Kidney (tissue), 14 donors: ENCODE data around the gene CMAS. TPM values are rescaled to one million over a fixed set of nuclear protein-coding genes. Genes with fewer than 3 reads are reported as not detected.
"Not testable (repeated sequence)": the region's sequence is repeated elsewhere in the genome, so short reads cannot be mapped to it uniquely, and the experiment has no call there.

ENCODE experiments used
- DNase-seq, 5 donors: peaks; one replicate each; pipeline ENCODE4 v3.0.0-alpha.2; 2013 to 2020
- FAIRE-seq: peaks from 2 replicates; lab custom pipeline; 2012; peaks lifted over from hg19 to GRCh38; lab: Jason Lieb, UNC
- H3K27ac ChIP-seq, 2 donors: one replicate each; pipeline ENCODE4 v1.7.0; 2013; ENCODE audit warnings: low read depth in 2 of 2, low read length in 2 of 2, inconsistent platforms in 1 of 2
- H3K27me3 ChIP-seq: one replicate; pipeline ENCODE4 v1.7.1; 2013; ENCODE audit warnings: low read length, inconsistent platforms; ENCODE audit not compliant: control insufficient read depth, insufficient read depth
- H3K36me3 ChIP-seq, 3 donors: one replicate each; pipeline versions ENCODE4 v1.7.0 to v1.7.1; 2013; ENCODE audit warnings: low read length in 3 of 3, control low read depth in 1 of 3, inconsistent platforms in 1 of 3; ENCODE audit not compliant: insufficient read depth in 3 of 3, control insufficient read depth in 2 of 3
- H3K4me1 ChIP-seq, 3 donors: one replicate each; pipeline versions ENCODE4 v1.7.0 to v1.7.1; 2013; ENCODE audit warnings: low read length in 3 of 3, inconsistent platforms in 1 of 3, low read depth in 1 of 3; ENCODE audit not compliant: control insufficient read depth in 2 of 3, insufficient read depth in 2 of 3
- H3K4me3 ChIP-seq, 3 donors: one replicate each; pipeline versions ENCODE4 v1.7.0 to v1.8.1; 2013; ENCODE audit warnings: low read length in 3 of 3, control low read depth in 1 of 3, inconsistent platforms in 1 of 3
- H3K9ac ChIP-seq, 3 donors: one replicate each; pipeline versions ENCODE4 v1.7.0 to v1.7.1; 2013; ENCODE audit warnings: low read length in 3 of 3, control low read depth in 1 of 3, inconsistent platforms in 1 of 3
- H3K9me3 ChIP-seq, 3 donors: one replicate each; pipeline versions ENCODE4 v1.7.0 to v1.7.1; 2013; ENCODE audit warnings: low read length in 3 of 3, control low read depth in 1 of 3, inconsistent platforms in 1 of 3; ENCODE audit not compliant: control insufficient read depth in 2 of 3, insufficient read depth in 1 of 3
- intact Hi-C: fragments of 100-400 bp; cut with DNase I; formaldehyde crosslinking; loops from one replicate; pipeline ENCODE4 v1.11.1; 2022
- polyA plus RNA-seq: library from polyadenylated mRNA; stranded (reverse); fragments of 350-450 nt; fragmentation: Illumina TruSeq; extraction: RNeasy Lipid Tissue Mini Kit (QIAGEN cat#74804); gene quantifications from one replicate; pipeline ENCODE4 v1.2.3, GENCODE V29; 2014; ENCODE audit warnings: low read depth, low replicate concordance; ENCODE audit not compliant: insufficient read depth
- total RNA-seq: library from RNA; stranded (reverse); fragmentation: NEBNext Ultra II Directional; extraction: Animal tissue kit (Norgen Biotek cat#: 25700); gene quantifications from one replicate; pipeline ENCODE4 v1.2.1, GENCODE V29; 2021
- TF ChIP-seq, protein P1 (sequence below): IDR thresholded peaks from 3 replicates; pipeline ENCODE4 v1.5.1; 2012; ENCODE audit warnings: mild to moderate bottlenecking, moderate library complexity, borderline replicate concordance; ENCODE audit not compliant: insufficient read depth; ENCODE audit errors: extremely low read depth
- donor health status: control.
- donor health status: control.
- donor health status: control.
- donor health status: control.
- donor health status: control.
- donor health status: DM: yes; HTN: yes; CAD: no.
- donor health status: Normal renal cell carcinoma (clear cell type).

The CMAS gene
- total and polyA plus RNA-seq, 2 donors from 2014 or later = 29.2 to 45.2 TPM

DNA sequence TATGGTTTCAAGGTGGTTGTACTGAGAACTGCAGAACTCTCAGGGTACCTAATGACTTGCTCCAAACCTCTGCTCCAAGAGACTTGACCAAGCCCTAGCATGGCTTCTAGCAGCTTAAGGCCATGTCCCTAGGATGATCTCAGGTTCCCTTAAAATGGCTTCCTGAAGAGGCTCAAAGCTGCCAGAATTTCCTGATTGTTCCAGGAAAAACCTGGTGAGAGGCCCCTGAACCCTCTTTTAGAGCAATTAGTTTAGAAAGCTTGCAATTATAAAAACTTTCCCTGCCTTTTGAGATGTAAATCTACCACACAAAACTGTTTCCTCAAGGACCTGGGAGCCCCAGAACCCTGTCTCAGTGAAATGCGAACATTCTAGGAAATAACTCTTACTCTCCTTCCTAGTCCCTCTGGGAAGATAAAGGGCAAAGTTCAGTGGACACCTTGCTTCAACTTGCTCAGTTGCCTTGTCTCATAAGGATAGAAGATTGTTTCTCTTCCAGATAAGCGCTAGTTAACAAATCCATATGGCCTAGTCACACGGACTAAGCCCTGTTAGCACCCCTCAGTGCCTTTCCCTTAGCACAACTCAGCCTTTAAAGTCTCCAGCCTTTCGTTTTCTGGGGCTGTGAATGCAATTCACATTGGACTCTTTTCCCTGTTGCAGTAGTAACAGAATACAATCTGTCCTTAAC, 2.5 kb downstream of the CMAS start:
- no peak overlapping the region for H3K9ac ChIP-seq
- no peak overlapping the region for H3K4me3 ChIP-seq
- FAIRE-seq (no peak), DNase-seq (peak in 1 of 5 donors; percentile 29)
- no peak overlapping the region for H3K27ac ChIP-seq
- H3K27me3 ChIP-seq = no peaks in the 10 kb centered on the region
- TF ChIP-seq, protein P1, sequence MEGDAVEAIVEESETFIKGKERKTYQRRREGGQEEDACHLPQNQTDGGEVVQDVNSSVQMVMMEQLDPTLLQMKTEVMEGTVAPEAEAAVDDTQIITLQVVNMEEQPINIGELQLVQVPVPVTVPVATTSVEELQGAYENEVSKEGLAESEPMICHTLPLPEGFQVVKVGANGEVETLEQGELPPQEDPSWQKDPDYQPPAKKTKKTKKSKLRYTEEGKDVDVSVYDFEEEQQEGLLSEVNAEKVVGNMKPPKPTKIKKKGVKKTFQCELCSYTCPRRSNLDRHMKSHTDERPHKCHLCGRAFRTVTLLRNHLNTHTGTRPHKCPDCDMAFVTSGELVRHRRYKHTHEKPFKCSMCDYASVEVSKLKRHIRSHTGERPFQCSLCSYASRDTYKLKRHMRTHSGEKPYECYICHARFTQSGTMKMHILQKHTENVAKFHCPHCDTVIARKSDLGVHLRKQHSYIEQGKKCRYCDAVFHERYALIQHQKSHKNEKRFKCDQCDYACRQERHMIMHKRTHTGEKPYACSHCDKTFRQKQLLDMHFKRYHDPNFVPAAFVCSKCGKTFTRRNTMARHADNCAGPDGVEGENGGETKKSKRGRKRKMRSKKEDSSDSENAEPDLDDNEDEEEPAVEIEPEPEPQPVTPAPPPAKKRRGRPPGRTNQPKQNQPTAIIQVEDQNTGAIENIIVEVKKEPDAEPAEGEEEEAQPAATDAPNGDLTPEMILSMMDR = no peak
- no peaks in the 10 kb centered on the region for H3K9me3 ChIP-seq
- intact Hi-C loops = no loop called here
- H3K36me3 ChIP-seq = no peaks in the 10 kb centered on the region
- H3K4me1 ChIP-seq = peaks cover 0 to 8% (median 2%) of the 10 kb centered on the region in 3 donors

GRCh38 chr12:22050078-22050477, 4.1 kb downstream of the CMAS start:
- no peak overlapping the region for H3K27ac ChIP-seq
- FAIRE-seq = no peak

DNA sequence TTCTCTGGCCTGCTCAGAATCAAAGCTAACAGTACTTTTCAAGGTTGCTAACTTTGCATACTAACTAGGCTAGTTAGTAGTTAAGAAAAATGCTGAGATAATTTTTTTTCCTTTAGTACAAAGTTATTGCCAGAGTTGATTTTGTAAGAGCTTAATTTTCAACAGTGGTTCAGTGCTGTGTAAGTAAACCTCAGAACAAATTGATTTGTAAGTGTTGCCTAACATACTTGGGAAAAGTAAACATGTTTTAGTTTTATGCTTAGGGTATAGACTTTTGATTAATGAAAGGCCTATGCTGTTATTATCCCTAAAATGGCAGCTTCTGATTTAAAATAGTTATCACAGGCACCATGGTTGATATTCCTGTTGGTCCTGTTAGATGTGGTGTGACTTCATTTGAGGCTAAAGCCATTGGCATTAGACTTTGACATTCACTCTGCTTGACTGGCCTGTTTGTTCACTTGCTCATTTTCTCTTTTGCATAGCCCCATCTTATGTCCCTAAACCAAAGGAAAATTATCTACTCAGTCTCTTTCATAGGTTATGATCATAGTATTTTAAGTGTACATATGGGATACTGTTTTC, 5.2 kb downstream of the CMAS start:
- Histone ChIP-seq H3K36me3 (no peaks in the 10 kb centered on the region), H3K27me3 (no peaks in the 10 kb centered on the region), H3K27ac (no peak overlapping the region), H3K4me1 (peaks cover 0 to 8% (median 2%) of the 10 kb centered on the region in 3 donors), H3K9ac (no peak overlapping the region), H3K4me3 (no peak overlapping the region), H3K9me3 (no peaks in the 10 kb centered on the region)
- DNase-seq = no peak
- intact Hi-C loops = no loop called here
- FAIRE-seq = no peak
- TF ChIP-seq, protein P1 = no peak

More at GRCh38 chr12:22050078-22050477, 4.1 kb downstream of the CMAS start:
- Histone ChIP-seq H3K27me3 (no peaks in the 10 kb centered on the region), H3K9me3 (no peaks in the 10 kb centered on the region), H3K36me3 (no peaks in the 10 kb centered on the region), H3K4me3 (no peak overlapping the region), H3K9ac (no peak overlapping the region), H3K4me1 (peaks cover 0 to 8% (median 2%) of the 10 kb centered on the region in 3 donors)
- no peak for DNase-seq
- intact Hi-C loops = no loop called here
- TF ChIP-seq, protein P1 = no peak

- not testable (repeated sequence) for FAIRE-seq, DNase-seq
These were observed 7.0 kb downstream of the CMAS start for GRCh38 chr12:22052994-22053393.

More at GRCh38 chr12:22052994-22053393, 7.0 kb downstream of the CMAS start:
- H3K36me3 ChIP-seq, H3K9ac ChIP-seq, H3K4me1 ChIP-seq, H3K4me3 ChIP-seq, H3K27ac ChIP-seq, H3K27me3 ChIP-seq, intact Hi-C loops, H3K9me3 ChIP-seq: not testable (repeated sequence)
